ENCODE measurements around the gene TBX21. TPM values are rescaled to one million over a fixed set of nuclear protein-coding genes. Genes with fewer than 3 reads are reported as not detected.

The TBX21 gene
- polyA plus RNA-seq, 4 donors: 0.03 to 0.21 (median 0.13) TPM

DNA sequence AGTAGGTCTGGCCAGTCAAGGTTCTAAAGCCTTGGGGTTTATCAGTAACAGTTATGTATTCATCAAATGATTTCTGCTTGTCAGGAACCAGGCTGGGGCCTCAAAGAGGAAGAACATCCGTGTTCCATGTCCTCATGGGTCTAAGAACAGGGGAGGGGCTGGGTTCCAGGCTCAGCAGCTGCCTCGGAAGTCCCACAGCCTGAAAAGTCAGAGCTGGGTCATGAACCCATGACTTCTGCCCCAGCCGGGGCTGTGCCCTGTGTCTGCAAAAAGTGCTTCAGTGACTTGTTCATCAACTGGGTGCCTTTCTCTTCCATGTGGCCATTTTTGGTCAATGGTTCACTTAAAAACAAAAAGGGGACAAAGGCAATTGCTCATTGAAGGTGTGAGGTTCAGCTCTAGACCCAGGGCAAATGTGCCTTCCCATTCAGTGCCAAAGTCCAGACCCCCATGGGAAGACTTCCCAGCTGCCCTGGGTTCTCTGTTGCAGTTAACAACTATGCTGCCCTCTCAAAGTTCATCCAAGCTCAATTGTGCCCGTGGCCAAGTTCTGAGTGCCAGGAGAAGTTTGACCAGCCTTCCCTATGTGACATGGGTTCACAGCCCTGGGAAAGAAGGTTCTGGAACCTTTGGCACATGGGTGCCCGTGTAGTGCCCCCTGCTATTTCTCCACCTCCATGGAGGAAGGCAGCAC, 20.6 kb upstream of the TBX21 start:
- no peak for DNase-seq (ENCODE audit: low read depth in 4 of 4, low spot score in 2 of 4)

DNA sequence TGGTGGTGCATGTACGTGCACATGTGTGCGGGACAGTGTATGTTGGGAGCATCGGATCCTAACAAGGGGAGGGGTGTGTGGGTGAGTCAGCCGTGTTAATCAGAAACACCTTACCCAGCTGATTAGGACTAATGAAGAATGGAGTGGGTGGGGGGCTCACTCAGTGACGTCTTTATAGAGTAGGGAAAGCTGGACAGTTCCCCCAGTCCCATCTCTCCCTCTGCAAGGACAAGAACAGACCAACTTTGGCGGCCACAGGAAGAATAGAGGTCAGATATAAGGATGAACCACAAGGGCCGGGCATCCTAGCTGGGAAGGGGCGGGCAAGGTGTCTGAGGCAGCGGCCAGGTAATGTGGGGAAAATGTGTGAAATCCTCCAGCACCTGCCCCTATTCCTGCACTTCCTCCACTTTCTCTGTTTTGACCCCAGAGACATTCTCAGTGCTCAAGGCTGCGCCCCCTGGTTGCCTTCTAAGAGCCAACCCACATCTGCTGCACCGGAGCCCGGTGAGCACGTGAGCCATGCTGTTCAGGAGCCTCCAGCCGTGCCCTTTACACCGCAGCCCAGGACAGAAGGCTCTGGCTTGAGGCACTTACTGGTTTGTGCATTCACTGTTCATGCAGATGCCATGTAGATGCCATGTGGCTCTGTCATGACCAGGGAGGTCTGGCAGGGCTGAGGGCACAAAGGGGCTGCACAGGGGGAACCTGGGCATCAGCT, 18.9 kb upstream of the TBX21 start:
- DNase-seq (ENCODE audit: low read depth in 4 of 4, low spot score in 2 of 4): no peak

DNA sequence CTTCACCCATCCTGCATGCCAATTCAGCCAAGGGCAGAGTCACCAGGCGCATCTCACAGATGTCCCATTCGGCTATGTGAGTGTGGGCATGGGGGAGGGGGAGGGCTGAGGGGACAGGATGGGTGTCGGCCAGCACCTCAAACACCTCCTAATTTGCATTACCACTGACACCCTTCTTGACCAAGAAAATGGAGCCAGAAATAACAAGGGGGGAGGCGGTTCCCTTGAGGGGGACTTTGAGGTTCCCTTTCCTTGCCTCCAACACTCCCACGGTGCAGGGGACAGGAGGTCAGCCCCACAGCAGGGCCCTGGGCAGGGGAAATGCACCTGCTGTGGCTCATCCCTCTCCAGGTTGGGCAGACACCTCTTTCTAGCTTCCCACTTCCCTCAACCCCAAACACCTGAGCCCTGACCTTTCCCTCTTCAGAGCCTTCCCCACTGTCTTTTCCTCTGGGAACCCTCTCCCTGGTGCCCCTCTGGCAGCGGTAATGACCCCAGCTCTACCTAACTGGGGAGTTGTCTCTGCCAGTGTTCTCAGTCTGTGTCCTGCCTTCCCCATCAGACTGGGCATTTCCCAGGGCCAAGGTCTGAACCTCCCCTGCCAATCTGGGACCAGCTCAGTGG, 18.2 kb upstream of the TBX21 start:
- DNase-seq (ENCODE audit: low read depth in 4 of 4, low spot score in 2 of 4): no peak

DNA sequence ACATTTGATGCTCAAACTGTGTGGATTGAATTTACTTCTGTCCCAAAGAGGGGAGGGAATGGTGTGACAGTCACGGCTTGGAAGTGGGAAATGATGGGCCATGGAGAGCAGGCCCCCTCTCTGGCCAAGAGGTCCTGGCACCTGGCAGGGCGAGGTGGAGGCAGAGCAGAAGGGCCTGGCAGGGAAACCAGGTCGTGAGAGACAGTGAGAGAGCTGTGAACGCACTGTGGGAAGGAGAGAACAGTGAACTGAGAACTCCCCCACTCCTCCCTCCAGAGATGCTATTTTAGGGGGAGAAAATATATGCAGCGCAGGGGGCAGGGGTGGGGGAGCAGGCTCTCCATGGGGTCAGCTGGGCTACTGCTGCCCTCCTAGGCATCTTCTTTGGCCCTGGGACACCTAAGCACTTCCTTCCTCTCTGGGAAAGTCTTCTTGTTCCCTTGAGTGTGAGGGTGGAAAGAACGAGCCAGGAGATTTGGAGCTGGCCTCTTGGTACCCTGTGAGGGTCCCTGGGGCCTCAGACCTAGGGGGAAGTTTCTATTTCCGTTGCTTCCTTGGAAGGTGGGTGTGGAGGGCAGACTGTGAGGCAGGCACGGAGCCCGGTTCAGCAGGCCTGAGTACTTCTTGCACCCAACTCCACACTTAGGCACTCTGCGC, 17.2 kb upstream of the TBX21 start:
- DNase-seq (ENCODE audit: low read depth in 4 of 4, low spot score in 2 of 4): no peak

DNA sequence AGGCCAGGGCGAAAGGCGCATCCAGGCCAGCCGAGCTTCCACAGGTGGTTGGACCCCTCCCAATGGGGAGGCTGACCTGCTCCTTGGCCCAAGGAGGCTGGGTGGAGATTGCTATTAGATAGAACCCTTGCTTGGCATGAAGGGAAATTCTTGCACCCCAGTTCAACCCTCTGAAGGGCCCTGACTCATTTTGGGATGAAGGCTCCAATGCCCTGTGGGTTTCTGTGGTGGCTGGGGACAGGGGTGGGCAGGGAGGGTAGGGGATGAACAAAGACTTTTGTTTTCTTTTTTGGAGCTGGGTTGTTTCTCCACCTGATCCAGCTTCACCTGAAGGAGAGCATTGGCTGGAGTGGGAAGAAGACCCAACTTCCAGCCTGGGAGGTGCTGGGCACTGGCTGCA, 16.7 kb upstream of the TBX21 start:
- no peak for DNase-seq (ENCODE audit: low read depth in 4 of 4, low spot score in 2 of 4)

DNA sequence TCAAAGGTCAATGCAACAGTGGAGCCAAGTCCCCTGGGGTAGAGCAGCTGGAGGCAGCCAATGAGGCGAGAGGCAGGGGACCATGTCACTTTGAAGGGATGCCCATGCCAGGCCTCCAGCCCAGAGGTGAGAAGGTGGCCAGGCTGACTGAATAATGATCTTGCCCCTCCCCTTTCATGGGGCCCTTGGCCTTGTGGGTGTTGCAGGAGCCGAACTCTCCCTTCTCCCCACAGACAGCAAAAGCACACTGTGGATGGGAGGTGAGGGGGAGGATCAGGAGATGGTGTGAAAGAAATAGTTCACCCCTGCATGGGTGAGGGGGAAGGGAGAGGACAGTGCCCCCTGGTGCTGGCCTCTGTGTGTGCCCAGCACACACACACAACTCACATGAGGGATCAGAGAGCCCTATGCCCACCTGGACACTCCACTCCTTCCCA, 15.8 kb upstream of the TBX21 start:
- DNase-seq (ENCODE audit: low read depth in 4 of 4, low spot score in 2 of 4): no peak

DNA sequence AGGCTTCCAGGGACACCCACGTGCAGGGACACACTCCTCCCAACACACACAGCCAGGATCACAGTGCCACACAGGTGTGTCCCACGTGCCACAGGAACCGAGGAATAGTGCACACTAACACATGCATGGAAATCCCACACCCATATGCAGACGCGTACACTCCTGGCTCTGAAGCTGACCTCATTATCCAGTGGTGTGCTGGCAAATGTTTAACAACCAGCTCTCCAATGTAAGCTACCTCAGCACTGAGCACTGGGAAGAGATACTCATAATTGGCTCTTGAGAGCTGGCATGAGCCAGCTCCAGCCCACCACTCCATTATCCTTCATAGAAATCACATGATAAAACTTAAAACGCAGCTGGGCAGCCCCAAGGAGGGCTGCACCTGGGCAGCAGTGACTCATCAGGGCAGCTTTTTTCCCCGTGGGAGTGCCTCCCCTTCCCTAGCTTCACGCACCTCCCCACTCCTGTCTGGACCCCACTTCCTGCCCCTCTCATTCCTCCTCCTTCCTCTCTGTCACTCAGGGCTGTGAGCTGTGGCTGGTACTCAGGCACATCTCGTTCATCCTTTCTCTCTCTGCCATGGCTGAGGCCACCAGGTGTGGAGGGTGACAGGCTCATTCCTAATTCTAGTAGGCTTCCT, 14.9 kb upstream of the TBX21 start:
- no peak for DNase-seq (ENCODE audit: low read depth in 4 of 4, low spot score in 2 of 4)

DNA sequence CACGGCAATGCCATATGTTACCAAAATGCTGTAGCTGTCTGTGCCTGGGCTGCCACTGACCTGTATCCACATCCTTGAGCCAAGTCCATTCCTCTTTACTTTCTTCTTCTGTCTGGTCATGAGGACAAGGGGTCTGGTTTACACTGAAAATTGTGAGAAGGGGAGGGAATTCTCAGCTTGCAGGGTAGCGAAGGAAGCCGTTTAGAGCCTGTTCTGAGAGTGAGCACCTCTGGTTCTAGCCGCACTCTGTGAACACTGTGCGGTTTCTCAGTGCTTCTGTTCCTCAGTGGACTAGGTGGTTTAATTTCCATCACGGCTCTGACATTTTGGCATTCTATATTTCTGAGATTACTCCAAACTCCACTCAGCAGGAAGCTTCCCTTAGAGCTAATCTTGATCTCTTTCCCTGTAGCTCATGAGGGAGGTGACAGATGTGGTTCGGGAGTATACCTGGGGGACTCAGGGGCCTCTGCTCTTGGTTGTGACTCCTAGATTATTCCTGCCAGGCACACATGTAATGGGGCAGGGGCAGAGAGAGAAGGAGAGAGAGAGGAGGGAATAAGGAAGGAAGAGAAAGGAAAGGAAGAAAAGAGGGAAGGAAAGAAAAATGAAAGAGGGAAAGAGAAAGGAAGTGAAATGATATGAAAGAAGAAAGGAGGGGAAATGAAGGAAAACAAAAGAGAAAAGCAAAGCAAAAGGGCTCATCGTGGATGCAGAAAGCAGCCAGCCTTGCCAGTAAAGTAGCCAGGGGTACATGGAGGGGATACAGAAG, 14.2 kb upstream of the TBX21 start:
- no peak for DNase-seq (ENCODE audit: low read depth in 4 of 4, low spot score in 2 of 4)

DNA sequence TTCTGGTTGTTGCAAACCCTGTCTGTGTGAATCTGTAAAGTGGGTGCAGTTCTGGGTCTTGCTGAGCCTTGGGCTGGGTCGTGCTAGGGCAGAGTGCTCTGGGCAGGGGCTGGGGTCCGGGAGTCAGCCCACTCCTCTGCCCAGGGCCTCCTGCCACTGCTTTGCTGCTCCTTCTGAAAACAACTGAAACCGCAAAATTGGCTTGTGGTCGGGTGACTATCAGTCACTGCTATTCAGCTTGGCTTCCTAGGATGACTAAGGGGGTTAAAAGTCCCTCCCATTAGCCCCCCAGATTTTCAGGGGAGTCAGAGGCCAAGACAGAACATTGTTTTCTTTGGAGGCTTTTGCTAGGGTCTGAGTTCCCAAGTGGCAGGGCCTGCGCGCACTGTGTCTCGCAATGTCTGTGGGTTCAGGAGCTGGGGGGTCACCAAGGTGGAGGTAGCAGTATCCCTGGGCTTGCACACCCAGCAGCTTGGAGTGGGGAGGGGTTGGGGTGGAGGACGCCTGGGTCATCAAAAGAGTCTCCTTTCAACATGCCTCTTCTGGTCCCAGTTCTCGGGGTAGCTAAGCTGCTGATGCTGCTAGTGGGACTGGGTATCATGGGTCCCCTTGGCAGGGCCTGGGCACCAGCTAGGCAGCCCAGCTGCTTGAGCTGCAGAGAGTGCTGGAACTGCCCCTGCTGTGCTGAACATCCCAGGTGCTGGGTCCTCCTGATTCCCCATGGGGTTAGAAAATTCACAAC, 13.5 kb upstream of the TBX21 start:
- DNase-seq (ENCODE audit: low read depth in 4 of 4, low spot score in 2 of 4): no peak

DNA sequence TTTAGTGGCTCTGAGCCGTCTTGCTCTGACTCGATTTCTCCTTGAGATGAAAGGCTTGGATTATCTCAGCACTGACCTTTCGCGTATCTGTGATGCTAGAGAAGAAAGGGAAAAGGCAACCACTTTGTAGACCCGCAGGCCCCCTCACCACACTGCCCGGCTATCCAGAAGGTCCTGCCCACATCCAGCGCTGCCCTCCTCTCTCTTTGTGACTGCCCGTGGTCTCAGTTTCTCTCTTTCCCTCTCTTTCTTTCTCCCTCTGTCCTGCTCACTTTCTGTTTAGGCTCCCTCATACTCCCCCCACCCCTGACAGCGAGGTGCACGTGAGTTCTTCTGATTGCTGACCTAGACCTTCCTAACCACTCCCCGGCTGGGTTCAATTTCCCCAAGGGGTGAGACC, 12.8 kb upstream of the TBX21 start:
- no peak for DNase-seq (ENCODE audit: low read depth in 4 of 4, low spot score in 2 of 4)

DNA sequence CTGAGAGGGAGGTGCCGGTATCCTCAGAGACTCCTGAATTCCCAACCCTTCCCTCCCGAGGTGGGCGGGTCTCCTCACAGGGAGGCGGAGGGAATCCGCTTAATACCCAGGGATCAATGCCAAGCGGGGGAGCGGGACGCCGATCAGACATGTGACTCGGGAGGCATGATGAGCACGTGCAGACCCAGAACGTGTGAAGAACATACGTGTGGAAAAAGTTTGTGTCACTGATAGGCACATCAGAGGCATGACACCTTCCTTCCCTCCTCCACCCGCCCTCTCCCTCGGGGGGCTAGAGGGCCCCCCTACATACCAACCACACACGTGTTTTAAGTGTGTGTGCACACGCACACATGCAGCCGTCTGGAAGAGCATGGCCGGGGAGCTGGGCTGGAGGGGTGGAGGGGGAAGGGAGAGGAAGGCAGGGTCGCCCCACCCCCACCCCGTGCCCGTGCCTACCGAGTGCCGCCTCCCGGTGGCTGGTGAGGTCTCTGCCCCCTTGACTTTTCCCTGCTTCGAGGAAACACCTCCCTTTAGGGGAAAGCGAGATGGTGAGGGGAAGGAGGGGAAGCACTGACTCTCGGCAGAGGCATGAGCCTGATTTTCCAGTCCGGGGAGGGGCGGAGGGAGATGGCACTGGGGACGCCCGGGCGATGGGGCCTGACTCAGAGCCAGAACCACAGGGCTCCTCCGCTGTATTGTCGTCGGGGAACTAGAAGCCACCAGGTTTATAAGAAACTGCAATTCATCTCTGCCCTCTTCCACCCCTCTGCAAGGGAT, 12.1 kb upstream of the TBX21 start:
- no peak for DNase-seq (ENCODE audit: low read depth in 4 of 4, low spot score in 2 of 4)

DNA sequence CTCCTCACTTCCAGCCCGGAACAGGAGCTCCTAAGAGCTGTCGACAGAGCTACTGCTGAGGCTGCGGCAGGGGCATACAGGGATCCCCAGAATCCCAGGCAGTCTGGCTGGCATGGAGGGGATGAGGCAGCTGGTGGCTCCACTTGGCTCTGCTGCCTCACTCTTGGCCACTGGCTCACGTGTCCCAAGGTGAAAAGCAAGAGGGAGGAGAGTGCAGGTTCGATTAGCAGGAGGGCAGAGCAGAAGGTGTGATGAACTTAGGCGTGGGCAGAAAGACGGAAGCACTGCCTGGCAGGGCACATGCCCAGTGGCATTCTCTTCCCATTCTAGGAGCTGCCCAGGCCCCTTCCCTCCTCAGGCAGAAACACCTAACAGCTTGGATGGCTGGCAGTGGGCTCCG, 11.3 kb upstream of the TBX21 start:
- DNase-seq (ENCODE audit: low read depth in 4 of 4, low spot score in 2 of 4): no peak

DNA sequence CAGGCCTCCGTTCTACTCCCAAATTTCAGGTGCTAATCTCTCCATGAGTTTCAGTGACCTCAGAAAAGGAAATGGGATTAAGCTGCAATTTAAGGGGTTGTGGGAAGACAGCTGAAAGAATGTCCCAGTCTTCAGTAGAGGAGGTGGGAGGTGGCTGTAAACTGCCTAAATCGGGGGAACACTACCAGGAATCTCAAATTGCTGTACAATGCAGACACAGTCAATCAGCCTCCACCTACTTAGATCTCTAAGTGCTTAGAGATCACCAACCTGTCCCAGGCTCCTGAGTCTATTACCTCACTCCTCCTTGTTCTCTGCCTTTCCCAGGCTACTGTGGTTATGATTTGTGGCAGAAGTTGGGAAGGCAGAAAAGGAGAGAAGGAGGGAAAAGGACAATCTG, 8.3 kb upstream of the TBX21 start:
- no peak for DNase-seq (ENCODE audit: low read depth in 4 of 4, low spot score in 2 of 4)

DNA sequence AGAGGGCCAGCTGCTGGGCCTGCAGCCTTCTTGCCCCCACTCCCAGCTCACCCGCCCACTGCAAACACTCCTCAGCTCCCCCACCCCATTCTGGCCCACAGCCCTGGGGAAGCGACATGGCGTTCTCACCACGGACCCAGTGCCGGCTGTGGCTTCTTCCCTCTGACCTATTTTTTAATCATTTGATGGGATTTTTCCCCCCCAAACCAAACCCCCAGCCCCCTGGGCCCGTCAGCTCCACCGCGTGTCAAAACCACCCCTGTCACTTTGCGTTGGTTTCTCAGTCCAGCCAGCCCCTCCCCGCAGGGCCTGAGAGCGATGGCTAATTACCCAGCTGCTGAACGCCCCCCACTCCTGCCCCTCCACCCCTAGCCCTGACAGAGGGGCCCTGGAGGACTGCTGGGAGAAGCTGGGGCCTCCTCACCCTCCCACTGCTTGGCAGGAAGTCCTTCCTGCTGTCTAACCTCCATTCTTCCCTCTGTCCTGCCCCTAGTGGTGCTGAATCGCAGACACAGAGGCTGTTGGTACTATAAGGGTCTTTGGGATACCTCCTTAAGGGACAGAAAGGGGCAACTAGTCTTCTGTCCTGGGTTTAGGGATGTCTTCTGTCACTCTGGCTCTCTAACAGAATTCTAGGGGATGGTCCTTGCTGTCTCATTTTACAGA, 7.5 kb upstream of the TBX21 start:
- no peak for DNase-seq (ENCODE audit: low read depth in 4 of 4, low spot score in 2 of 4)

DNA sequence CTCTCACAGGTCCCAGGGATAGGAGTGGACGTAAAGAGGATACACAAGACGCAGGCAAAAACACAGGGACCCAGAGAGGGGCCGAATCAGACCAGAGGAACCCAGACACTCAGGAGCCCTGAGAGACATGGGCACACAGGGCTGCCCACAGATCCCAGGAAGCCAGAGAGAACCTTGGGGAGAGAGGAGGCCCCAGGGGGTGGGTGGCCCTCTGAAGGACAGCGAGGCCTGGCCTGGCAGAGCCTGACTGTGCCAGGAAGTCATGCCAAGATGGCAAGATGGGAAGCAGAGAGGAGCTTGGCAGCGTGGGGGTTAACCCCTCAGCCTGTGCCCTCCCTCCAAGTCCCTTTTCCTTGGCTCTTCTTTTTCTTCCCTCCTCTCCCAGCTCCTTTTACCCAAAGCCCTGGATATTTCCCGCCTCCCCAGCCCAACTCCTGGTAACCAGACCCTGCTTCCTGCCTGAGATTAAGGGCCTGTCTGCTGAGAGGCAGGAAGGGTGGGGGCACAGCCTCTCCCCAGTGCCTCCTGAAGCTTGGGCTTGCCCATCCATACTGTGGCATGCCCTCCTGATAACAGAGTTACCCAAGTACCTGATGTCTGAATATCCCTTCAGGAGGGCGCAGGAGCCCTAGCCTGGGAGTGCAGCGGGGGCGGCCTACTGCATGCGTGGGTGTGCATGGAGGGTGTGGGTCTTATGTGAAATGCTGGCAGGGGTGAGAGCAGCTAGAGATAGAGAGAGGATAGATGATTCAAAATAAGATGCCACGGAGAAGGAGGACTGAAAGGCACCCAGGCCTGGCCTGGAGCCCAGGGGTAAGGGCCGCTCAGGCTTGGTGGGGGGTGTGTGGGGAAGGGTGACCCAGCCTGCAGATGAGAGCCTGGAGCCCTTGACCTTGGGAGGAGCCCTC, 6.0 kb upstream of the TBX21 start:
- no peak for DNase-seq (ENCODE audit: low read depth in 4 of 4, low spot score in 2 of 4)

DNA sequence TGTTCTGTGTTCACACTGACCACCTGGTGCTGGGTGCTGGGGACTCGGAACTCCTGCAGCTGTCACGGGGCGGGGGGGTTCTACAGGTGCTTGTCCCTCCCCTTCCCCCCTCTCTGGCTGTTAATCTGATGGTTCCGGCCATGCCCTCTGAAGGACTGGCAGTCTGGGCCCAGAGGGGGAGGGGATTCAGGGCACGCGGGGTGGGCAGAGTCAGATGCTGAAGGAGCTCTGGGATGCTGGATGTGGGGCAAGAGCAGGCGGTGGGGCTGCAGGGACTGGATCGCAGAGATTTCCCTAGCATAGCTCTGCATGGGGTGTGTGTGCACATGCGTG, 5.4 kb upstream of the TBX21 start:
- DNase-seq (ENCODE audit: low read depth in 4 of 4, low spot score in 2 of 4): no peak

DNA sequence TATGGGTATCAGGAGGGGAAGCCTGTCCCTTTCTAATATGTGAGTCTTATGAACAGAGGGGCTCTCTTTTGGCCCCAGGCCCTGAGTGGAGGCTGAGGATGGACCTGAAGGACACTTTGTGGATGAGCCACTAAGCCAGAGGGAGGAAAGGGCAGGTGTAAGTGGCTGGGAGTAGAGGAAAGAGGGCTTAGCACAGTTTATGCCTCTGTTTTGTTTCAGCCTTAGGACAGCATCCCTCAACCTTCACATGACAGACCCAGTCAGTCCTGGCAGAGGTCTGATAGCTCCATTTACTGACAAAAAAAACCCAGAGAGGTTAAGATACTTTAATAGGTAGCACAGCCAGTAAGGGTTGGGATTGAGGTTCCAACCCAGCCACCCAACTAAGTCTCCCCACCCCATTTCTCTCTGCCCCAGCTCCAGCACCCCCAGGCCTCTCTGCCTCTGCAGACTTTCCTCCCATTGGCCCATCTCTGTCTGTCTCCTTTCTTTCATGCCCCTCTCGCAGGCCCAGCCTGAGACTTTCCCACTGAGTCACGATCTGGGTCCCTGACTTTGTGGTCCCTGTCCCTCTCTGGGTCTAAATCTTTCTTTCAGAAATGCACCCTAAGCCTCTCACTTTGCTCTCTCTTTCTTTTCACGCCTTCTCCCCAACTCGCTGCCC, 4.7 kb upstream of the TBX21 start:
- no peak for DNase-seq (ENCODE audit: low read depth in 4 of 4, low spot score in 2 of 4)

Measured in left renal cortex interstitium (tissue), 4 donors.